Activated CD8-positive, alpha-beta memory T cell treated with anti-CD3 and anti-CD28 coated beads for 48 hours (primary cell): ENCODE measurements around the gene IDH3A.
"Not testable (repeated sequence)": the region's sequence is repeated elsewhere in the genome, so short reads cannot be mapped to it uniquely, and the experiment has no call there.

Experiments used
- DNase-seq, 3 experiments: peaks; one replicate each; pipeline ENCODE4 v3.0.0-alpha.2; 2020; ENCODE audit warnings: low read depth in 2 of 3, low spot score in 2 of 3

IDH3A gene

GRCh38 chr15:78129077-78129750 is 19.9 kb upstream of the IDH3A start:
- no peak for DNase-seq

GRCh38 chr15:78129751-78130287 is 19.3 kb upstream of the IDH3A start:
- DNase-seq: no peak

DNA sequence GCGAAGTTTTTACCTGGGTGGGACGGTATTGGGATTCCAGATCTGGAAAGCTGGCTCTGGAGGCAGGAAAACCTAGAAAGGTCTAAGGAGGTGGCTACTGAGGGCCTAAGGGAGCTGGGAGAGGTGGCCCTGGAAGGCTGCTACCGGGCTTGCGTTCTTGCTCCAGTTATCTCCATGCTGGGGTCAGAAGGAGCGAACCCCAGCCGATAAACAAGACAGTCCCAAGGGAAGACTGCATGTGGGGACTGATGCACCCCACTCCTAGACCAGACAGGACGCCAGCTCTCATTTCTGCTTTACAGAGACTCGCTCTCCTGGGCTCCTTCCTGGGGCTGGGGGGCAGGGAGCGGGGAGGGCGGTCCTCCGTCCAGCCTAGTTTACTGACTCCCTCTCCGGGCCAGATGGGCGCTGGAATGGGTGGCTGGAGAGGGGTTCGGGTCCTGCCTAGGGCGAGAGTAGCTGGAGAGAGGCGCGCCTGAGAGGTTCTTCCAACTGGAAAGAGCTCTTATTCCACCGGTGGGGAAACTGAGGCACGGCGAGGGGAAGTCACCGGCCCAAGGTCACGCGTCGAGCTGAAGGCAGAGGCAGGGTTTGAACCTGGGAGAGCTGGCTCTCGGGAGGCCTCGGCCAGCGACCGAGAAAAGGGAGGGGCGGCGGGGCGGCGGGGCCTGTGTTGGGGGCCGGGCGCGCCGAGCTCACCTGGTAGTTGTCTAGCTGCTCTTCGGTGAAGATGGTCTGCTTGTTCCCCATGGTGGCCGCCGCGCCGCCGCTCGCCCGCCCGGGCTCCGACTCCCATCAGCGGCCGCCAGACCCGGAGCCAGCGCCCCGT is 18.5 kb upstream of the IDH3A start:
- DNase-seq: no peak

DNA sequence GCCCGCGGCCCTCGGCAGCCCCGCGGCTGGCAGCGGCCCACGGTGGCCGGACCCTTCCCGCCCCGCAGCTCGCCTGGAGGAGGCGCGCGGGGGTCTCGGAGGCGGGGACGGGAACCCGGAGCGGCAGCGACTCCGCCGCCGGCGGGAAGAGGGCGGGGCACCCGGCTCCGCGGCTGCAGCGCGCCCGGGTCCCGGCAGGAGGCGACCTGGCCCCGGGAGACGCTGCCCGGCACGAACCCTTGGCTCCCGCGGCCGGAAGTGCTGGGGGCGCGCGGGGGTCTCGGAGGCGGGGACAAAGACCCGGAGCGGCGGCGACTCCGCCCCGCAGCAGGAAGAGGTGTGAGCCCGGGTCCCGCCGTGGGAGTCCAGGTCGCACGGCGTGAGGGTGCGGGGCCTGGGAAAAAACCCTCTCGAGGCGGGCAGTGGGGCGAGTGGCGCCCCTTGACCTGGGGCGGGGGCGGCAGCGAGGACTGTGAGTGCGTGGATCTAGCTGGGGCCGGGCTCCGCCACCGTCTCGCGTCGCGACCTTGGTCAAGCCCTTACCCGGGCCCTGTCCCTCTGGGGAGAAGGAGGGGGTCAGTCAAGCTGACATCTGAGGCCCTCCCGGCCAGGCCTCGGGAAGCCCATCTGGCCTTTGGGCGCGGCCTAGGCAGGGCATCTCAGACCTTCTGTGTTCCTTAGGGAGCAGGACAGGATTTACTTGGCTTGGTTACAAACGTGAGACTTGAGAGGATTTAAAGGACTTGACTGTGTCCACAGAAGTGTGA is 17.7 kb upstream of the IDH3A start, which contains the start of gene CIB2:
Gene CIB2, minus strand, starts transcription at position 151 of the 767 bp plus-strand sequence. CDS start 230 bp downstream, outside the sequence.
- DNase-seq: peak in 2 of 3 experiments; percentile 54 to 63

GRCh38 chr15:78133801-78134200 is 15.4 kb upstream of the IDH3A start:
- DNase-seq: no peak

DNA sequence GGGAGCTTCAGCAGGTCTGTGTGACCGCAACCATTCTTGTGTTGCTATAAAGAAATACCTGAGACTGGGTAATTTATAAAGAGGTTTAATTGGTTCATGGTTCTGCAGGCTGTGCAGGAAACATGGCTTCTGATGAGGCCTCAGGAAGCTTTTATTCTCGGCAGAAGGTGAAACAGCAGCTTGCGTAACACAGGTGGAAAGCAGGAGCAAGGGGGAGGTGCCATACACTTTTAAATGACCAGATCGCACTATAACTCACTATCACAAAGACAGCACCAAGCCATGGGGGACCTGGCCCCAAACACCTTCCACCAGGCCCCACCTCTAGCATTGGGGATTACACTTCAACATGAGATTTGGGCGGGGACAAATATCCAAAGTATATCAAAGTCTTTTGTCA is 9.6 kb upstream of the IDH3A start:
- no peak for DNase-seq

GRCh38 chr15:78140292-78140691 is 8.9 kb upstream of the IDH3A start:
- DNase-seq: no peak

- no peak for DNase-seq
These were observed 6.8 kb upstream of the IDH3A start for GRCh38 chr15:78142332-78142731.

DNA sequence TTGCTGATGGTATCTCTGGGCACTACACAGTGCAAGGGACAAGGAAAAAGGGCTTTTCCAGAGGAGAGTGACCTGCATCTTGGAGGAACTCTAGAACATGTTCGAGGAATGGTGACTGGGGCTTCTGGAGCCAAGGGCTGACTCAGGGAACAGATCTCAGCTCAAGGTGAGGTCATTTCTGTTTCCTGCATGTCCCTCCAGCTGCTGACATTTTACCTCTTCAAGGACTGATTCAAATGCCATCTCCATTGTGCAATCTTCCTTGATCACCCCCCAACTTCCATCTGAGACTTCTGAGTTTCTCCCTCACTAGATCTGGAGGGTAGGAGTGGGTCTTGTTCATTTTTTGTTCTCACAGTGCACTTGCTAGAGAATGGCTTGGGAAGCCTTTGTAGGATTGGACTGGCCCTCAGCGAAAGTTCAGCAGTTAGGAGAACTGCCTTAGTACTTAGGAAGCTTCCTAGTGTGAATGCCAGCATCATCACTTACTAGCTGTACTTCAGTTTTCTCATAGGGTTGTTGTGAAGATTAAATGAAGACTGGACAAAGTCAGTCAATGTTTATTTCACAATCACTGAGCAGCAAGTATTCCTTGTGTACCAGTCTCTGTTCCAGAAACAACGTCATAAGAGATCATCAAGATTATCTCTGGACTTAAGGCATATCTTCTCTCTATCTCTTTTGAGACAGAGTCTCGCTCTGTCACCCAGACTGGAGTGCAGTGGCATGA is 2.6 kb upstream of the IDH3A start:
- DNase-seq: no peak

DNA sequence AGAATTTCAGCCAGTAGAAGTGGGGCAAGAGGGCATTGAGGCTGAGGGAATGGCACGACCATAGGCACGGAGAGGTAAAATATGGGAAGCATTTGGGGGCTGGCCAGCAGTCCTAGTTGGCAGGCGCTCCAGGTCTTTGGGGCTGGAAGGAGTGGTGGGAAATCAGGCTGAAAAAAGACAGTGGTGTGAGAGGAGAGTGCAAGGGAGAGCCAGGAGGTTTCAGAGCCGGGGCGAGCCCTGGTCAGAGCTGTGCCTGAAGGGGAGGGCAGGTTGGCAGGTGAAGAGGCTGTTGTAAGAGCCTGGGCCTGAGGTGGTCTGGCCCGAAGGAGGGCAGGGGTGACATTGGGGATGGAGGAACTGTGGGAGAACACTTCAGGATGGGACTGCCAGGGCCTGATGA is 1.6 kb upstream of the IDH3A start:
- DNase-seq: no peak

DNA sequence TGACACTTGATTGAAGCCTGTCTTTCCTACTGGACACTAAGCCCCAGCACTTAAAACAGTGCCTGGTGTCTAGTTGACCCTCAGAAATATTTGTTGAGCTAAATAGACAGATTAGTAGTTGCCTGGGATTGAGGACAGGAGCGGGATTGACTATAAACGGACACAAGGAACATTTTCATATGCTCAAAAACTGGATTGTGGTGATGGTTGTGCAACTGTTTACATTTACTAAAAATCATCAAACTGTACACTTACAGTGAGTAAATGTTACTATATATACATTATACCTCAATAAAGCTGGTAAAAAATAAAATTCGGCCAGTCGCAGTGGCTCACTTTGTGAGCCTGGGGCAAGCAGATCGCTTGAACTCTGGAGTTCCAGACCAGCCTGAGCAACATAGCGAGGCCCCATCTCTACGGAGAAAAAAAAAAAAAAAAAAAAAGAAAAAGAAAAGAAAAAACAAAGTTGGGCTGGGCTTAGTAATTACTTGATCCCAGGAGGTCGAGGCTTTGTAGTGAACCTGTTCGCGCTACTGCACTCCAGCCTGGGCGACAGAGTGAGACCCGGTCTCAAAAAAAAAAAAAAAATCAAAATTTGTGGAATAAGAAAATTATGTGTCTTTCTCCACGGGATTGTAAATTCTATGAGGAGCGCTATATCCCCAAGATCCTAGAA is 632 bp upstream of the IDH3A start:
- no peak for DNase-seq

- no peak for DNase-seq
These were observed 916 bp downstream of the IDH3A start for GRCh38 chr15:78149805-78150751.

GRCh38 chr15:78151075-78151474 is 1.9 kb downstream of the IDH3A start:
- DNase-seq: not testable (repeated sequence)

DNA sequence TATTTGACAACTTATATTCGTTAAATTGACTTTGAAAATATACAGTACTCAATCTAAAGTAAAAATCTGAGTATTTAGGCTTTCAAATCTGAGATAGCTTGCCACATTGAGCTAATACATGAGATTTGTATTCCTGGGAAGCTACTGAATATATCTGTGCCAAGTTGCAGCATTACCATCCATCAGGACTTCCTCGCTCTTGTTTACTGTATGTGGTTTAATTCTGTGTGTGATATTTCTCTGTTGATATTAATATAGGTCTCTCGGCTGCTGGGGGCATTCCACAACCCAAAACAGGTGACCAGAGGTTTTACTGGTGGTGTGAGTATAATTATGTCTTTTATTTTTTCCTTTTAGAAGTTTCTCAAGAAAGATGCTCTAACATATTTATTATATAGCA is 5.8 kb downstream of the IDH3A start:
- DNase-seq: no peak

DNA sequence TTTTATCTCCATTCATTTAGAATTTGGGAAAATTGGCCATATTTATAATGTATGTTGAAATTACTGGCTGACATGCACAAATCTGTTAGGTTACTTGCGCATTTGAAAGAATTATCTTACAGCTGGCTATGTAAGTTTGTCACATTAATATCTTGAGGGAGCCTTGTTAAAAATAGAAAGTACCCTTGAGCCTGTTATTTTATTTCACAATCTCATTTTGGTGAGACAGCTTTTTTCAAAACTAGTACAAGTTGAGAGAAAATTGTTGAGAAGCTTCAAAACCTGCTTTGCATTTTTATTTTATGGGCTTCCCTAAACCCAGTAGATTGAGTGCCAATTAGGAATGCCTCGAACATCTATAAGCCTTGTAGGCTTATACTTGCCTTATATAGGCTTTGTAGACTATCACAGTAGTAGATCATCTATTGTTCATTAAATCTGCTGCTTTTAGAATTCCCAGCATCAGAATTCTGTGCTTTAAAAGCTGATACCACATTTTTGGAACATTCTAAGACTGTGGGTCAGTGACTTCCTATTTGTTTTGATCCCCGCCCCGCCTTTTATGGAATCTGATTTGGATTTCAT is 6.3 kb downstream of the IDH3A start:
- no peak for DNase-seq

- no peak for DNase-seq
These were observed 7.5 kb downstream of the IDH3A start for GRCh38 chr15:78156653-78157052.

- DNase-seq: no peak
These were observed 8.0 kb downstream of the IDH3A start for GRCh38 chr15:78157203-78157602.

DNA sequence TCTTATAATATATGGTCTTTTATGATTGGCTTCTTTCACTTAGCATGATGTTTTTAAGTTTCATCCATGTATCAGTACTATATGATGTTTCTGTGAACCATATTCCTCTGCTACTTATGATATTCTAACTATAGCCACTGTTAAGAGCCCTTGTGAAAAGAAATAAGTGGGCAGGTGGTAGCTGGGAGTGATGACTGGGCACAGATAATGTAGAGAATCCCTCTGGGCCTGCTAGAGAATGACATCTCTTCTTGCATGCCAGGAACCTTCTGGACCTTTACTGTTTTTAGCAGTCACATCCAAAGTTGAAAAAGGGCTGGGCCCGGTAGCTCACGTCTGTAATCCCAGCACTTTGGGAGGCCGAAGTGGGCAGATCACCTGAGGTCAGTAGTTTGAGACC is 10.2 kb downstream of the IDH3A start:
- no peak for DNase-seq

GRCh38 chr15:78162038-78162437 is 12.9 kb downstream of the IDH3A start:
- no peak for DNase-seq
